WTC11 (cell line): ENCODE data around the gene IL1RAPL1.

Experiments
- E2F4 ChIP-seq: sonication (generic); formaldehyde crosslinking; IDR thresholded peaks from 2 replicates; pipeline ENCODE4 v1.8.1; 2022; ENCODE audit warnings: low read depth, mild to moderate bottlenecking, moderate library complexity, missing genetic modification reagents, borderline replicate concordance
- FOXK1 ChIP-seq: sonication (generic); formaldehyde crosslinking; IDR thresholded peaks from 2 replicates; pipeline ENCODE4 v1.8.0; 2022; ENCODE audit warnings: mild to moderate bottlenecking, moderate library complexity, missing genetic modification reagents
- NR3C1 ChIP-seq: sonication (generic); formaldehyde crosslinking; conservative IDR thresholded peaks from 2 replicates; pipeline ENCODE4 v1.8.1; 2023; ENCODE audit warnings: low read depth, mild to moderate bottlenecking, missing genetic modification reagents
- TF ChIP-seq, protein P1 (sequence below): fragments of 200-600 bp; IDR thresholded peaks from 2 replicates; pipeline ENCODE4 v1.8.0; 2022; ENCODE audit warnings: antibody characterized with exemption
- TF ChIP-seq, protein P2 (sequence below): fragments of 250-450 bp; sonication (Bioruptor Pico); IDR thresholded peaks from 2 replicates; pipeline ENCODE4 v1.8.0; 2021; ENCODE audit warnings: mild to moderate bottlenecking
- TF ChIP-seq, protein P3 (sequence below): sonication (generic); formaldehyde crosslinking; conservative IDR thresholded peaks from 2 replicates; pipeline ENCODE4 v1.8.1; 2023; ENCODE audit warnings: mild to moderate bottlenecking, low read depth, missing genetic modification reagents, moderate library complexity

DNA sequence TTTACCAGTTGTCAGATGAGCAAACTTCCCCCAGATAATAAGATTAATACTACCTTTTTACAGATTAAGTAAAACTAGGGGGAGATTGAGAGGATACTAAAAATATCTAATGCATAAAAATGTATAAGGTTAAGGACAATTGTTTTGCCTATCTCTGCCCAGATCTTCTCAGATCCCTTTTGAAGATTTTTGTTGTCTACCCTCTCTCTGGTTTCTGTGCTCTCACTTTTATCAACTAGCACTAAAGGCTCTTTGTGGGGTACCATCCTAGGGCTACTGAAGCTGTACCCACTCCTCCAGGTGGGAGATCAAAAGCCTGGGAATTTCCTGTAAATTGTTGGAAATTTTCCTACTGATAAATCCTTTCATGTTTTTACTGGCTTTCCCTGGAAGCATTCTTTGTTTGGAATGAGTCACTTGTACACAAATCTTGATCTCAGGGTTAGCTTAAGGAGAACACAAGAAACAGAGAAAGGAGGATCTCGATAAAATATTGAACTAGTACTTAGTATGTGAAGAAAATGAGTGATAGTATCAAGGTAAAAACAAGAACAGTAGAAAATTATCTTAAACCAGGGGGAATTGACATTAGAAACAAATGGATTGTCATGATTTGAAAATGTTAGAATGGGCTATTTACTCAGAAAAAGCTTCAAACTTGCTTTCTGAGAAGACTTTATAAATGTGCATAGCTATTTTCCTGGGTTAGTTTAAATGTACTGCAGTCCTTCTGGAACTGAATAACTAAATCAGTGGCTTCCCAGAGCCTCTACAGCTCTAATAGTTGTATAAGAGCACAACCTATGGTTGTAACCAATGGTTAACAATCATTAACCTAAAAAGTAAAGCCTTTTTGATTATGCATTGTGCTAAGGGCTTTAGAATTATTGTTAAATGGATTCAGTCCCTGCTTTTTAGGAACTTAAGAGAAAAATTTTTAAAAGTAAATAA lies 948.2 kb downstream of the IL1RAPL1 start:
- TF ChIP-seq, protein P1, sequence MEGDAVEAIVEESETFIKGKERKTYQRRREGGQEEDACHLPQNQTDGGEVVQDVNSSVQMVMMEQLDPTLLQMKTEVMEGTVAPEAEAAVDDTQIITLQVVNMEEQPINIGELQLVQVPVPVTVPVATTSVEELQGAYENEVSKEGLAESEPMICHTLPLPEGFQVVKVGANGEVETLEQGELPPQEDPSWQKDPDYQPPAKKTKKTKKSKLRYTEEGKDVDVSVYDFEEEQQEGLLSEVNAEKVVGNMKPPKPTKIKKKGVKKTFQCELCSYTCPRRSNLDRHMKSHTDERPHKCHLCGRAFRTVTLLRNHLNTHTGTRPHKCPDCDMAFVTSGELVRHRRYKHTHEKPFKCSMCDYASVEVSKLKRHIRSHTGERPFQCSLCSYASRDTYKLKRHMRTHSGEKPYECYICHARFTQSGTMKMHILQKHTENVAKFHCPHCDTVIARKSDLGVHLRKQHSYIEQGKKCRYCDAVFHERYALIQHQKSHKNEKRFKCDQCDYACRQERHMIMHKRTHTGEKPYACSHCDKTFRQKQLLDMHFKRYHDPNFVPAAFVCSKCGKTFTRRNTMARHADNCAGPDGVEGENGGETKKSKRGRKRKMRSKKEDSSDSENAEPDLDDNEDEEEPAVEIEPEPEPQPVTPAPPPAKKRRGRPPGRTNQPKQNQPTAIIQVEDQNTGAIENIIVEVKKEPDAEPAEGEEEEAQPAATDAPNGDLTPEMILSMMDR: no peak
- TF ChIP-seq E2F4 (no peak), NR3C1 (no peak), FOXK1 (CRISPR knock-in tag) (no peak)
- TF ChIP-seq, protein P2, sequence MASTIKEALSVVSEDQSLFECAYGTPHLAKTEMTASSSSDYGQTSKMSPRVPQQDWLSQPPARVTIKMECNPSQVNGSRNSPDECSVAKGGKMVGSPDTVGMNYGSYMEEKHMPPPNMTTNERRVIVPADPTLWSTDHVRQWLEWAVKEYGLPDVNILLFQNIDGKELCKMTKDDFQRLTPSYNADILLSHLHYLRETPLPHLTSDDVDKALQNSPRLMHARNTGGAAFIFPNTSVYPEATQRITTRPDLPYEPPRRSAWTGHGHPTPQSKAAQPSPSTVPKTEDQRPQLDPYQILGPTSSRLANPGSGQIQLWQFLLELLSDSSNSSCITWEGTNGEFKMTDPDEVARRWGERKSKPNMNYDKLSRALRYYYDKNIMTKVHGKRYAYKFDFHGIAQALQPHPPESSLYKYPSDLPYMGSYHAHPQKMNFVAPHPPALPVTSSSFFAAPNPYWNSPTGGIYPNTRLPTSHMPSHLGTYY (CRISPR knock-in tag): no peak
- TF ChIP-seq, protein P3, sequence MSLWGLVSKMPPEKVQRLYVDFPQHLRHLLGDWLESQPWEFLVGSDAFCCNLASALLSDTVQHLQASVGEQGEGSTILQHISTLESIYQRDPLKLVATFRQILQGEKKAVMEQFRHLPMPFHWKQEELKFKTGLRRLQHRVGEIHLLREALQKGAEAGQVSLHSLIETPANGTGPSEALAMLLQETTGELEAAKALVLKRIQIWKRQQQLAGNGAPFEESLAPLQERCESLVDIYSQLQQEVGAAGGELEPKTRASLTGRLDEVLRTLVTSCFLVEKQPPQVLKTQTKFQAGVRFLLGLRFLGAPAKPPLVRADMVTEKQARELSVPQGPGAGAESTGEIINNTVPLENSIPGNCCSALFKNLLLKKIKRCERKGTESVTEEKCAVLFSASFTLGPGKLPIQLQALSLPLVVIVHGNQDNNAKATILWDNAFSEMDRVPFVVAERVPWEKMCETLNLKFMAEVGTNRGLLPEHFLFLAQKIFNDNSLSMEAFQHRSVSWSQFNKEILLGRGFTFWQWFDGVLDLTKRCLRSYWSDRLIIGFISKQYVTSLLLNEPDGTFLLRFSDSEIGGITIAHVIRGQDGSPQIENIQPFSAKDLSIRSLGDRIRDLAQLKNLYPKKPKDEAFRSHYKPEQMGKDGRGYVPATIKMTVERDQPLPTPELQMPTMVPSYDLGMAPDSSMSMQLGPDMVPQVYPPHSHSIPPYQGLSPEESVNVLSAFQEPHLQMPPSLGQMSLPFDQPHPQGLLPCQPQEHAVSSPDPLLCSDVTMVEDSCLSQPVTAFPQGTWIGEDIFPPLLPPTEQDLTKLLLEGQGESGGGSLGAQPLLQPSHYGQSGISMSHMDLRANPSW (CRISPR knock-in tag): no peak
